ENCODE measurements around the gene BRSK2.

GRCh38 chr11:1392111-1392510 lies 2.4 kb downstream of the BRSK2 start:
- no peak for TF ChIP-seq MAFK (IDR thresholded peaks at IDR 0.05; ENCODE audit: low read depth, low read length)
- TF ChIP-seq CEBPB (IDR thresholded peaks at IDR 0.05; ENCODE audit: low read depth, low read length), result no peak
- no peak for TF ChIP-seq CTCF (conservative IDR thresholded peaks at IDR 0.05; ENCODE audit: low read depth, low read length)
- TF ChIP-seq RAD21 (IDR thresholded peaks at IDR 0.05; ENCODE audit: low read length), result no peak
- TF ChIP-seq POLR2A (IDR thresholded peaks at IDR 0.05; ENCODE audit: low read depth, low read length), result no peak
- TF ChIP-seq BHLHE40 (IDR thresholded peaks at IDR 0.05; ENCODE audit: low read depth, low read length), result no peak
- TF ChIP-seq FOS (IDR thresholded peaks at IDR 0.05; ENCODE audit: low read depth, low read length), result no peak
- TF ChIP-seq USF2 (IDR thresholded peaks at IDR 0.05; ENCODE audit: low read depth, low read length), result no peak
- TF ChIP-seq CHD1 (IDR thresholded peaks at IDR 0.05; ENCODE audit: low read depth, low read length), result no peak
- TF ChIP-seq NFE2L2 (IDR thresholded peaks at IDR 0.05; ENCODE audit: low read depth, low read length), result no peak
- no peak for TF ChIP-seq ELK1 (IDR thresholded peaks at IDR 0.05; ENCODE audit: borderline replicate concordance, low read depth, low read length)
- no peak for TF ChIP-seq RFX5 (IDR thresholded peaks at IDR 0.05; ENCODE audit: low read depth, low read length)

All from IMR-90 (cell line).